ENCODE results near the gene PLA2G3.

The PLA2G3 gene

GRCh38 chr22:31126869-31127175 is 13.5 kb downstream of the PLA2G3 start:
- ATAC-seq (ENCODE audit: low read depth) (no peak), DNase-seq (ENCODE audit: low spot score) (no peak)
- H3K27me3 ChIP-seq (ENCODE audit: insufficient read depth, poor library complexity, severe bottlenecking), result no peaks in the 10 kb centered on the region
- no peaks in the 10 kb centered on the region for H3K4me1 ChIP-seq (ENCODE audit: insufficient read depth, poor library complexity, severe bottlenecking)
- no peaks in the 10 kb centered on the region for H3K36me3 ChIP-seq (ENCODE audit: low read depth)
- TF ChIP-seq CTCF (IDR thresholded peaks at IDR 0.05; ENCODE audit: poor library complexity, severe bottlenecking), result no peak
- no peaks in the 10 kb centered on the region for H3K9me3 ChIP-seq (ENCODE audit: severe bottlenecking)
- H3K27ac ChIP-seq (ENCODE audit: poor library complexity, severe bottlenecking), result no peak overlapping the region
- H3K4me3 ChIP-seq (ENCODE audit: severe bottlenecking), result no peak overlapping the region

- DNase-seq (ENCODE audit: low spot score) (no peak), ATAC-seq (ENCODE audit: low read depth) (no peak)
- H3K4me3 ChIP-seq (ENCODE audit: severe bottlenecking), result no peak overlapping the region
- H3K27ac ChIP-seq (ENCODE audit: poor library complexity, severe bottlenecking), result no peak overlapping the region
- H3K27me3 ChIP-seq (ENCODE audit: insufficient read depth, poor library complexity, severe bottlenecking), result no peaks in the 10 kb centered on the region
- H3K36me3 ChIP-seq (ENCODE audit: low read depth), result no peaks in the 10 kb centered on the region
- no peaks in the 10 kb centered on the region for H3K9me3 ChIP-seq (ENCODE audit: severe bottlenecking)
- no peaks in the 10 kb centered on the region for H3K4me1 ChIP-seq (ENCODE audit: insufficient read depth, poor library complexity, severe bottlenecking)
- TF ChIP-seq CTCF (IDR thresholded peaks at IDR 0.05; ENCODE audit: poor library complexity, severe bottlenecking), result no peak
Observed at GRCh38 chr22:31126128-31126868, 14.0 kb downstream of the PLA2G3 start.

GRCh38 chr22:31125521-31126117 is 14.7 kb downstream of the PLA2G3 start:
- Histone ChIP-seq H3K4me1 (ENCODE audit: insufficient read depth, poor library complexity, severe bottlenecking) (no peaks in the 10 kb centered on the region), H3K36me3 (ENCODE audit: low read depth) (no peaks in the 10 kb centered on the region), H3K27ac (ENCODE audit: poor library complexity, severe bottlenecking) (no peak overlapping the region), H3K27me3 (ENCODE audit: insufficient read depth, poor library complexity, severe bottlenecking) (no peaks in the 10 kb centered on the region), H3K4me3 (ENCODE audit: severe bottlenecking) (no peak overlapping the region), H3K9me3 (ENCODE audit: severe bottlenecking) (no peaks in the 10 kb centered on the region)
- no peak for DNase-seq (ENCODE audit: low spot score)
- no peak for TF ChIP-seq CTCF (IDR thresholded peaks at IDR 0.05; ENCODE audit: poor library complexity, severe bottlenecking)
- no peak for ATAC-seq (ENCODE audit: low read depth)

GRCh38 chr22:31124811-31125465 is 15.4 kb downstream of the PLA2G3 start:
- no peak for TF ChIP-seq CTCF (IDR thresholded peaks at IDR 0.05; ENCODE audit: poor library complexity, severe bottlenecking)
- no peak overlapping the region for H3K27ac ChIP-seq (ENCODE audit: poor library complexity, severe bottlenecking)
- no peaks in the 10 kb centered on the region for H3K9me3 ChIP-seq (ENCODE audit: severe bottlenecking)
- no peaks in the 10 kb centered on the region for H3K36me3 ChIP-seq (ENCODE audit: low read depth)
- no peaks in the 10 kb centered on the region for H3K27me3 ChIP-seq (ENCODE audit: insufficient read depth, poor library complexity, severe bottlenecking)
- no peak overlapping the region for H3K4me3 ChIP-seq (ENCODE audit: severe bottlenecking)
- DNase-seq (ENCODE audit: low spot score) (no peak), ATAC-seq (ENCODE audit: low read depth) (no peak)
- no peaks in the 10 kb centered on the region for H3K4me1 ChIP-seq (ENCODE audit: insufficient read depth, poor library complexity, severe bottlenecking)

GRCh38 chr22:31124290-31124689 is 16.0 kb downstream of the PLA2G3 start:
- DNase-seq (ENCODE audit: low spot score) (no peak), ATAC-seq (ENCODE audit: low read depth) (no peak)
- H3K36me3 ChIP-seq (ENCODE audit: low read depth), result no peaks in the 10 kb centered on the region
- no peaks in the 10 kb centered on the region for H3K4me1 ChIP-seq (ENCODE audit: insufficient read depth, poor library complexity, severe bottlenecking)
- no peak for TF ChIP-seq CTCF (IDR thresholded peaks at IDR 0.05; ENCODE audit: poor library complexity, severe bottlenecking)
- no peak overlapping the region for H3K27ac ChIP-seq (ENCODE audit: poor library complexity, severe bottlenecking)
- H3K9me3 ChIP-seq (ENCODE audit: severe bottlenecking), result no peaks in the 10 kb centered on the region
- no peaks in the 10 kb centered on the region for H3K27me3 ChIP-seq (ENCODE audit: insufficient read depth, poor library complexity, severe bottlenecking)
- no peak overlapping the region for H3K4me3 ChIP-seq (ENCODE audit: severe bottlenecking)

All from RWPE2 (cell line).